ENCODE results near the gene GCGR.

GCGR gene

GRCh38 chr17:81807839-81808238, 3.9 kb downstream of the GCGR start:
- Histone ChIP-seq H3K36me3 (ENCODE audit: insufficient read depth, low read length) (no peaks in the 10 kb centered on the region), H3K4me1 (ENCODE audit: insufficient read depth, low read length) (no peaks in the 10 kb centered on the region), H3K9ac (ENCODE audit: low read depth, low read length) (no peak overlapping the region), H3K9me3 (ENCODE audit: control insufficient read depth, insufficient read depth, low read length) (no peaks in the 10 kb centered on the region)

- Histone ChIP-seq H3K4me1 (ENCODE audit: insufficient read depth, low read length) (no peaks in the 10 kb centered on the region), H3K9ac (ENCODE audit: low read depth, low read length) (no peak overlapping the region), H3K36me3 (ENCODE audit: insufficient read depth, low read length) (no peaks in the 10 kb centered on the region), H3K9me3 (ENCODE audit: control insufficient read depth, insufficient read depth, low read length) (no peaks in the 10 kb centered on the region)
These were observed 5.0 kb downstream of the GCGR start for GRCh38 chr17:81808778-81809555.

- H3K9me3 ChIP-seq (ENCODE audit: control insufficient read depth, insufficient read depth, low read length) = no peaks in the 10 kb centered on the region
- no peaks in the 10 kb centered on the region for H3K4me1 ChIP-seq (ENCODE audit: insufficient read depth, low read length)
- no peaks in the 10 kb centered on the region for H3K36me3 ChIP-seq (ENCODE audit: insufficient read depth, low read length)
- no peak overlapping the region for H3K9ac ChIP-seq (ENCODE audit: low read depth, low read length)
These were observed 5.6 kb downstream of the GCGR start for GRCh38 chr17:81809556-81809998.

- no peak overlapping the region for H3K9ac ChIP-seq (ENCODE audit: low read depth, low read length)
- peaks cover 5% of the 10 kb centered on the region; the same call in 1 of the 2 replicates for H3K4me1 ChIP-seq (ENCODE audit: insufficient read depth, low read length)
- H3K9me3 ChIP-seq (ENCODE audit: control insufficient read depth, insufficient read depth, low read length) = no peaks in the 10 kb centered on the region
- no peaks in the 10 kb centered on the region for H3K36me3 ChIP-seq (ENCODE audit: insufficient read depth, low read length)
These were observed 6.5 kb downstream of the GCGR start for GRCh38 chr17:81810476-81810875.

- Histone ChIP-seq H3K9me3 (ENCODE audit: control insufficient read depth, insufficient read depth, low read length) (no peaks in the 10 kb centered on the region), H3K4me1 (ENCODE audit: insufficient read depth, low read length) (peaks cover 5% of the 10 kb centered on the region; the same call in 1 of the 2 replicates)
These were observed 7.1 kb downstream of the GCGR start for GRCh38 chr17:81810892-81811704.

GRCh38 chr17:81811705-81812570, 8.0 kb downstream of the GCGR start:
- peaks cover 5% of the 10 kb centered on the region; the same call in 1 of the 2 replicates for H3K4me1 ChIP-seq (ENCODE audit: insufficient read depth, low read length)
- H3K9me3 ChIP-seq (ENCODE audit: control insufficient read depth, insufficient read depth, low read length) = no peaks in the 10 kb centered on the region
- no peak overlapping the region for H3K9ac ChIP-seq (ENCODE audit: low read depth, low read length)
- no peaks in the 10 kb centered on the region for H3K36me3 ChIP-seq (ENCODE audit: insufficient read depth, low read length)

More at GRCh38 chr17:81810892-81811704, 7.1 kb downstream of the GCGR start:
- Histone ChIP-seq H3K9ac (ENCODE audit: low read depth, low read length) (no peak overlapping the region), H3K36me3 (ENCODE audit: insufficient read depth, low read length) (no peaks in the 10 kb centered on the region)

- Histone ChIP-seq H3K36me3 (ENCODE audit: insufficient read depth, low read length) (no peaks in the 10 kb centered on the region), H3K9me3 (ENCODE audit: control insufficient read depth, insufficient read depth, low read length) (no peaks in the 10 kb centered on the region), H3K4me1 (ENCODE audit: insufficient read depth, low read length) (peaks cover 5% of the 10 kb centered on the region; the same call in 1 of the 2 replicates), H3K9ac (ENCODE audit: low read depth, low read length) (no peak overlapping the region)
These were observed 8.8 kb downstream of the GCGR start for GRCh38 chr17:81812571-81813370.

- Histone ChIP-seq H3K4me1 (ENCODE audit: insufficient read depth, low read length) (peaks cover 5% of the 10 kb centered on the region; the same call in 1 of the 2 replicates), H3K9ac (ENCODE audit: low read depth, low read length) (no peak overlapping the region), H3K36me3 (ENCODE audit: insufficient read depth, low read length) (no peaks in the 10 kb centered on the region), H3K9me3 (ENCODE audit: control insufficient read depth, insufficient read depth, low read length) (no peaks in the 10 kb centered on the region)
These were observed 9.4 kb downstream of the GCGR start for GRCh38 chr17:81813371-81813684.

- Histone ChIP-seq H3K4me1 (ENCODE audit: insufficient read depth, low read length) (peaks cover 5% of the 10 kb centered on the region; the same call in 1 of the 2 replicates), H3K9ac (ENCODE audit: low read depth, low read length) (no peak overlapping the region)
These were observed 10.1 kb downstream of the GCGR start for GRCh38 chr17:81813861-81814683.

GRCh38 chr17:81814748-81815645, 11.0 kb downstream of the GCGR start:
- Histone ChIP-seq H3K9me3 (ENCODE audit: control insufficient read depth, insufficient read depth, low read length) (no peaks in the 10 kb centered on the region), H3K36me3 (ENCODE audit: insufficient read depth, low read length) (no peaks in the 10 kb centered on the region), H3K4me1 (ENCODE audit: insufficient read depth, low read length) (peaks cover 5% of the 10 kb centered on the region; the same call in 1 of the 2 replicates), H3K9ac (ENCODE audit: low read depth, low read length) (no peak overlapping the region)

More at GRCh38 chr17:81813861-81814683, 10.1 kb downstream of the GCGR start:
- H3K36me3 ChIP-seq (ENCODE audit: insufficient read depth, low read length) = no peaks in the 10 kb centered on the region
- H3K9me3 ChIP-seq (ENCODE audit: control insufficient read depth, insufficient read depth, low read length) = no peaks in the 10 kb centered on the region

GRCh38 chr17:81815646-81815986, 11.7 kb downstream of the GCGR start:
- H3K4me1 ChIP-seq (ENCODE audit: insufficient read depth, low read length) = peaks cover 5% of the 10 kb centered on the region; the same call in 1 of the 2 replicates
- no peak overlapping the region for H3K9ac ChIP-seq (ENCODE audit: low read depth, low read length)
- H3K9me3 ChIP-seq (ENCODE audit: control insufficient read depth, insufficient read depth, low read length) = no peaks in the 10 kb centered on the region

GRCh38 chr17:81817758-81818147, 13.8 kb downstream of the GCGR start:
- Histone ChIP-seq H3K4me1 (ENCODE audit: insufficient read depth, low read length) (peaks cover 5% of the 10 kb centered on the region; the same call in 1 of the 2 replicates), H3K36me3 (ENCODE audit: insufficient read depth, low read length) (no peaks in the 10 kb centered on the region), H3K9me3 (ENCODE audit: control insufficient read depth, insufficient read depth, low read length) (no peaks in the 10 kb centered on the region), H3K9ac (ENCODE audit: low read depth, low read length) (no peak overlapping the region)

More at GRCh38 chr17:81815646-81815986, 11.7 kb downstream of the GCGR start:
- H3K36me3 ChIP-seq (ENCODE audit: insufficient read depth, low read length) = no peaks in the 10 kb centered on the region
